IPS-11a (cell line): ENCODE results near the gene DCAF6.

Experiments used
- H3K4me3 ChIP-seq: one replicate; pipeline ENCODE4 v1.5.1; 2013; ENCODE audit warnings: low read depth, low read length, control low read depth

The DCAF6 gene

GRCh38 chr1:167964646-167965045 lies 28.2 kb downstream of the DCAF6 start:
- no peak overlapping the region for H3K4me3 ChIP-seq

GRCh38 chr1:167966050-167966449 lies 29.6 kb downstream of the DCAF6 start:
- no peak overlapping the region for H3K4me3 ChIP-seq

- no peak overlapping the region for H3K4me3 ChIP-seq
Measured at GRCh38 chr1:167968569-167968968, 32.1 kb downstream of the DCAF6 start.

- H3K4me3 ChIP-seq, result no peak overlapping the region
Measured at GRCh38 chr1:167973832-167974231, 37.3 kb downstream of the DCAF6 start.

- H3K4me3 ChIP-seq, result no peak overlapping the region
Measured at GRCh38 chr1:167974698-167975097, 38.2 kb downstream of the DCAF6 start.

GRCh38 chr1:167977245-167977644 lies 40.8 kb downstream of the DCAF6 start:
- no peak overlapping the region for H3K4me3 ChIP-seq

GRCh38 chr1:167981933-167982332 lies 45.5 kb downstream of the DCAF6 start:
- H3K4me3 ChIP-seq, result no peak overlapping the region

GRCh38 chr1:167983797-167984420 lies 47.4 kb downstream of the DCAF6 start:
- no peak overlapping the region for H3K4me3 ChIP-seq

GRCh38 chr1:167984886-167985489 lies 48.5 kb downstream of the DCAF6 start:
- no peak overlapping the region for H3K4me3 ChIP-seq

GRCh38 chr1:167987174-167987573 lies 50.7 kb downstream of the DCAF6 start:
- H3K4me3 ChIP-seq, result no peak overlapping the region

- no peak overlapping the region for H3K4me3 ChIP-seq
Measured at GRCh38 chr1:167991546-167991945, 55.1 kb downstream of the DCAF6 start.

- H3K4me3 ChIP-seq, result no peak overlapping the region
Measured at GRCh38 chr1:167993720-167994119, 57.2 kb downstream of the DCAF6 start.

- H3K4me3 ChIP-seq, result no peak overlapping the region
Measured at GRCh38 chr1:167994560-167994959, 58.1 kb downstream of the DCAF6 start.

GRCh38 chr1:167995038-167995437 lies 58.6 kb downstream of the DCAF6 start:
- no peak overlapping the region for H3K4me3 ChIP-seq

GRCh38 chr1:167996266-167996665 lies 59.8 kb downstream of the DCAF6 start:
- no peak overlapping the region for H3K4me3 ChIP-seq

- no peak overlapping the region for H3K4me3 ChIP-seq
Measured at GRCh38 chr1:167997037-167997575, 60.6 kb downstream of the DCAF6 start.

GRCh38 chr1:167999877-168000276 lies 63.4 kb downstream of the DCAF6 start:
- no peak overlapping the region for H3K4me3 ChIP-seq

GRCh38 chr1:168000656-168001055 lies 64.2 kb downstream of the DCAF6 start:
- H3K4me3 ChIP-seq, result no peak overlapping the region

- no peak overlapping the region for H3K4me3 ChIP-seq
Measured at GRCh38 chr1:168001213-168001612, 64.7 kb downstream of the DCAF6 start.

- no peak overlapping the region for H3K4me3 ChIP-seq
Measured at GRCh38 chr1:168004531-168004930, 68.0 kb downstream of the DCAF6 start.

- no peak overlapping the region for H3K4me3 ChIP-seq
Measured at GRCh38 chr1:168005529-168005928, 69.0 kb downstream of the DCAF6 start.

- H3K4me3 ChIP-seq, result no peak overlapping the region
Measured at GRCh38 chr1:168007691-168008090, 71.2 kb downstream of the DCAF6 start.

GRCh38 chr1:168008595-168008994 lies 72.1 kb downstream of the DCAF6 start:
- no peak overlapping the region for H3K4me3 ChIP-seq
